ENCODE data around the gene EPS8L2.

Gene EPS8L2

GRCh38 chr11:760236-760635, 54.2 kb downstream of the EPS8L2 start:
- in situ Hi-C loops (cut with MboI; ENCODE audit: low sequenced_read_pairs): no loop called here

- in situ Hi-C loops (cut with MboI; ENCODE audit: low sequenced_read_pairs): no loop called here
Measured at GRCh38 chr11:761526-762108, 55.6 kb downstream of the EPS8L2 start.

DNA sequence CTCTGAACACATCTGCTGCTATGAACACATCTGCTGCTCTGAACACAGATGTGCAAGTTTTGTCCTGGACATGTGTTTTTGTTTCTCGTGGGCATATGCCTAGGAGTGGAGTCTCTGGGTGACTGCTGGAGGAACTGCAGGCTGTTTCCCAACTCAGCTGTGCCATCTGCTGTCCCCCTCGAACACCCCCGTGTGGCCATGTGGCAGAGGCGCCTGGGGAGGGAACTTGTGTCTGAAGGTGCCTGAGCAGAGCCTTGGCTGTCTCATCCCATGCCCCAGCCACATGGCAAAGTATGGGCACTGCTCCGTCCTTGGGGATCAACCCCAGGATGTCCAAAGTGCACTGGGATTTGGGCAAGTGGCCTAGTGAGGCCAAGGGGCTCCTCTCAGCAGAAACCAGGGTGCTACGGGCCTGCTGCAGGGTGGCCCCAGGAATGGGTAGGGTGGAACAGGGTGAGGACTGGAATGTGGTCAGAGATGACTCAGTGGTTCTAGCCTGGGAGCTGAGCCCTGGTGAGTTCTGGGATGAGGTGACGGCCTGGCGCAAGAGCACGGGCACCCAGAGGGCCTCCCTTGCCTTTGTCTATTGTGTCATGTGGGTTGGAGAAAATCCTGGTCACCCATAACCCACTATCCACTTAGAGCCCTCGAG, 56.5 kb downstream of the EPS8L2 start:
- in situ Hi-C loops (cut with MboI; ENCODE audit: low sequenced_read_pairs): no loop called here

- in situ Hi-C loops (cut with MboI; ENCODE audit: low sequenced_read_pairs): no loop called here
Measured at GRCh38 chr11:763073-763463, 57.0 kb downstream of the EPS8L2 start.

GRCh38 chr11:763549-764321, 57.7 kb downstream of the EPS8L2 start:
- in situ Hi-C loops (cut with MboI; ENCODE audit: low sequenced_read_pairs): no loop called here

- in situ Hi-C loops (cut with MboI; ENCODE audit: low sequenced_read_pairs): no loop called here
Measured at GRCh38 chr11:764322-765024, 58.4 kb downstream of the EPS8L2 start.

DNA sequence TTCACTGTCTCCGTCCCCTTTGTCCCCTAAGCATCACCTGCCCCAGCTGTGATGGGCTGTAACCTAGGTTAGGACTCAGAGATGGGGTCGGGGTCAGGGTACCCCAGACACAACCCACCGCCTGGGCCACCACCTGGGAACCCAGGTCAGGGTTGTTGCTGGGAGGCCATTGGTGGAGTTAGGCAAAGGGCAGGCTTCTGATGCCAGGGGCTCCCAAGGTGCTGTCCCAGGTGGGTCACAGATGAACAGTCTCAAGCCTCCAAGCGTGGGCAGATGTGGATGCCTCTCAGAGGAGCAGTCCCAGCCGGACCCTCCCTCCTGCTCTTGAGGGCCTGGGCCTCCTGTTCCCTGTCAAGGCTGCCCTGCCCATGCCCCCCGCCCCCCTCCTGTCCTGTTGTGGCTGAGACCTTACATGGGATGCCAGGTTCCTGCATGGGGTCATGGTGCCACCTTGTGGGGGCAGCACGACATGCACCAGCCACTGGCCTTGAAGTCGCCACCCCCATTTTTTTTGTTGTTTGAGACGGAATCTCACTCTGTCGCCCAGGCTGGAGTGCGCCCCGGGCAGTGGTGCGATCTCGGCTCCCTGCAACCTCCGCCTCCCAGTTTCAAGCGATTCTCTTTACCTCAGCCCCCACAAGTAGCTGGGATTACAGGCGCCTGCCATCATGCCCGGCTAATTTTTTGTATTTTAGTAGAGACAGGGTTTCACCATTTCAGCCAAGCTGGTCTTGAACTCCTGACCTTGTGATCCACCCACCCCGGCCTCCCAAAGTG, 59.2 kb downstream of the EPS8L2 start:
- in situ Hi-C loops (cut with MboI; ENCODE audit: low sequenced_read_pairs): no loop called here

- in situ Hi-C loops (cut with MboI; ENCODE audit: low sequenced_read_pairs): no loop called here
Measured at GRCh38 chr11:765802-766091, 59.7 kb downstream of the EPS8L2 start.

GRCh38 chr11:766106-766935, 60.3 kb downstream of the EPS8L2 start:
- in situ Hi-C loops (cut with MboI; ENCODE audit: low sequenced_read_pairs): no loop called here

DNA sequence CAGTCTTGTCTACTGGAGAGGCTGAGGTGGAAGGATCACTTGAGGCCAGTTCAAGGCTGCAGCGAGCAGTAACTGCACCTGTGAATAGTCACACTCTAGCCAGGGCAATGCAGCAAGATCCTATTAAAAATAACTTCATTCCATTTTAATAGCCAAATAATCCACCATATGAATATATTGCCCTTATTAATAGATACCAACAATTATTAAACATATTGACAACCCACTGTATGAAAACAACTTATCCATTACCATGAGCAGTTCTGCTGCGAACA, 60.8 kb downstream of the EPS8L2 start:
- in situ Hi-C loops (cut with MboI; ENCODE audit: low sequenced_read_pairs): no loop called here

DNA sequence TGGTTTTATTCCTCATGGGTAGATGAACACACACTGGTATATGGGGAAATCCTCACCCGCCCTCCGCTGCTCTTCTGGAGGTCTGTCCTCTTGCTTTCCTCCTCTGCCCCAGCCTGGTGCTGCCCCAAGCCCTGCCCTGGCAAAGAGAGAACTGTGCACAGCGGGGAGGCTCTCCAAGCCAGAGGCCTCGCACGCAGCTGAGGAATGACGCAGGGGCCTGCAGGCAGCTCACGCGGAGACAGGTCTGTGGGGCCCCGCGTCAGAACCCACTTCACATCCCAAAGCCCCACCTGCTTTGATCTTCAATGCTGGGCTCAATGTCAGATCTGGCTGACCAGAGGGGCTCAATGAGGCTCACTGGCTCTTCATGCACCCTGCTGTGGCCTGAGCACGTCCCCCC, 61.2 kb downstream of the EPS8L2 start:
- in situ Hi-C loops (cut with MboI; ENCODE audit: low sequenced_read_pairs): no loop called here

GRCh38 chr11:769887-770641, 64.0 kb downstream of the EPS8L2 start:
- in situ Hi-C loops (cut with MboI; ENCODE audit: low sequenced_read_pairs): no loop called here

DNA sequence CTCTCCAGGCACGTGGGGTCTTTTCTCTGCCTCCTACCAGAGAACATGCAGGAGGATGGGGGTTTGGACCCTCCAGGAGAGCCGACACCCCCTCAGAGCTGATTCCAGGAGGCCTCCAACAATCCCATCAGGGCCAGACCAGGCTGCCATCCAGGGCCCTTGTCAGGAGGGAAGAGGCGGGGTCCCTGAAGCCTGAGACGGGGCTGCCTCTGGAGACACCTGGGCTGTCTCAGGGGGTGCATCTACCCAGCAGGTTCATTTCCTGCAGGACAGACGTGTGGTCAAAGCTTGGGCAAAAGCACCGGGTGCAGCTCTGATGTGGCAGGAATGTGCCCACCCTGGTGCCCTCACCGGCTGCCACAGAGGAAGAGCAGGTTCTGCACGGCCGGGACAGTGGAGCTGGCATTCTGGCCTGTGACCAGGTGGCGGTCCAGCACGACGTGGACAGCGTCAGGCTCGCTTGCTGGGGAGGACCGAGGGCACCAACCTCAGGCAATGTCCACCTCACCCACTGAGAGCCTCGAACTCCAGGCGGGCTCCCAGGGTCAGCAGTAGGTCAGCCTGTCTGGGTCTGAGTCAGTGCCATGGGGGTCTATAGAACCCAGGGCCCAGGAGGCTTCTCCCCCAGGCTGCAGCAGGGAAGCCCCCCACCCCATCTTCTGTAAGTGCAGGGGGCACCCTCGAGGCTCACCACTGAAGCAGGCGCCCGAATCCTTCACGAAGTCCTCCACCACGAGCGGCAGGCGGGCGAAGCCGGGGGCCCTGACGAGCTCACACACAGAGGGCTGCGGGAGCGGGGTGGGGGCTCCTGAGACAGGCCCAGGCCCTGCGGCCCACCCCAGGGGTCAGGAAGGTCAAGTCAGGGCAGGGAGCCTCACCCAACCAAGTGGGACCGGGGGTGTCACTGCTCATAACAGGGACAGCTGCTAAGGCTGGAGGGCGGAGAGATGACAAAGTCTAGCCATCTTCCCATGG, 64.9 kb downstream of the EPS8L2 start:
- in situ Hi-C loops (cut with MboI; ENCODE audit: low sequenced_read_pairs): no loop called here

GRCh38 chr11:771617-772204, 65.7 kb downstream of the EPS8L2 start:
- in situ Hi-C loops (cut with MboI; ENCODE audit: low sequenced_read_pairs): no loop called here

GRCh38 chr11:772429-773390, 66.7 kb downstream of the EPS8L2 start:
- in situ Hi-C loops (cut with MboI; ENCODE audit: low sequenced_read_pairs): no loop called here

- in situ Hi-C loops (cut with MboI; ENCODE audit: low sequenced_read_pairs): no loop called here
Measured at GRCh38 chr11:773425-773824, 67.4 kb downstream of the EPS8L2 start.

- in situ Hi-C loops (cut with MboI; ENCODE audit: low sequenced_read_pairs): no loop called here
Measured at GRCh38 chr11:773830-774229, 67.8 kb downstream of the EPS8L2 start.
